K562 (cell line): Measurements from ENCODE around the gene ERBB3. TPM values are rescaled to one million over a fixed set of nuclear protein-coding genes. Genes with fewer than 3 reads are reported as not detected.

Source experiments
- ATAC-seq: fragments of 200-7000 bp; cut with Tn5 transposase; 3 replicates; pipeline ENCODE4 v1.9.1; 2020; ENCODE audit warnings: moderate library complexity
- BruUV-seq: library from RNA; stranded (reverse); fragments of 400-500 nt; replicated peaks from 2 replicates; lab custom pipeline; 2021; lab: Mats Ljungman, UMichigan
- CTCF ChIA-PET: fragments of 300-600 bp; formaldehyde crosslinking; extraction: SDS; loops from one replicate; lab custom pipeline; 2021; ENCODE audit warnings: low intra/inter-chr PET ratio; lab: Yijun Ruan, JAX
- POLR2A ChIA-PET: fragments of 300-600, 350-650 bp; sonication (Branson Sonifier 250); formaldehyde crosslinking; extraction: SDS; loops from one replicate; lab custom pipeline; 2021; ENCODE audit warnings: antibody characterized with exemption, inconsistent platforms; lab: Yijun Ruan, JAX
- DNase-seq, 4 experiments: peaks; one replicate each; pipeline versions ENCODE4 v3.0.0 to v3.0.0-alpha.2; 2011 to 2018; ENCODE audit warnings: low spot score in 3 of 4, mixed read lengths in 3 of 4; ENCODE audit errors: extremely low read depth in 1 of 4
- FAIRE-seq: peaks from 2 replicates; lab custom pipeline; 2011; peaks lifted over from hg19 to GRCh38; lab: Jason Lieb, UNC
- H2AFZ ChIP-seq: 2 replicates; pipeline ENCODE4 v1.6.0; 2011; ENCODE audit warnings: low read depth, low read length, control low read depth, inconsistent platforms
- H3K27ac ChIP-seq: fragments of 200-600 bp; 3 replicates; pipeline ENCODE4 v1.8.0; 2011; ENCODE audit warnings: low read depth, mild to moderate bottlenecking, control low read depth, inconsistent platforms, low read length, moderate library complexity, mixed read lengths; ENCODE audit errors: extremely low read depth
- H3K27me3 ChIP-seq, 2 experiments: fragments of 300-600 bp in 1 of 2; 2 replicates in 1 of 2; 3 replicates in 1 of 2; pipeline versions ENCODE4 v1.6.0 to v1.8.0; 2011; ENCODE audit warnings: inconsistent platforms in 2 of 2, low read length in 2 of 2, mild to moderate bottlenecking in 1 of 2, mixed read lengths in 1 of 2, moderate library complexity in 1 of 2; ENCODE audit not compliant: control insufficient read depth in 2 of 2, insufficient read depth in 2 of 2
- H3K36me3 ChIP-seq: fragments of 300-600 bp; 3 replicates; pipeline ENCODE4 v1.8.0; 2011; ENCODE audit warnings: mild to moderate bottlenecking, low read length, inconsistent platforms; ENCODE audit not compliant: control insufficient read depth, insufficient read depth
- H3K4me1 ChIP-seq, 2 experiments: fragments of 200-600 bp in 1 of 2; replicated peaks in 1 of 2; 2 replicates in 1 of 2; 3 replicates in 1 of 2; pipeline versions ENCODE4 v1.5.1 to v1.8.0; 2011; ENCODE audit warnings: inconsistent platforms in 2 of 2, low read length in 2 of 2, mild to moderate bottlenecking in 1 of 2, mixed read lengths in 1 of 2, moderate library complexity in 1 of 2; ENCODE audit not compliant: control insufficient read depth in 2 of 2, insufficient read depth in 2 of 2
- H3K4me2 ChIP-seq: 2 replicates; pipeline ENCODE4 v1.6.1; 2011; ENCODE audit warnings: low read length, control low read depth, inconsistent platforms, mixed read lengths; ENCODE audit not compliant: insufficient read depth
- H3K4me3 ChIP-seq: fragments of 200-600 bp; sonication (generic), shearing (Covaris generic); 2 replicates; pipeline ENCODE4 v1.5.1; 2016; ENCODE audit warnings: control low read depth, inconsistent platforms
- H3K79me2 ChIP-seq: fragments of 200-600 bp; 3 replicates; pipeline ENCODE4 v1.8.0; 2011; ENCODE audit warnings: low read length, inconsistent platforms; ENCODE audit not compliant: control insufficient read depth, insufficient read depth
- H3K9ac ChIP-seq, 2 experiments: 2 replicates each; pipeline versions ENCODE4 v1.6.0 to v1.6.1; 2011; ENCODE audit warnings: low read depth in 2 of 2, low read length in 2 of 2, control low read depth in 1 of 2, inconsistent platforms in 1 of 2, mild to moderate bottlenecking in 1 of 2, mixed read lengths in 1 of 2; ENCODE audit not compliant: insufficient read depth in 1 of 2
- H3K9me1 ChIP-seq: one replicate; pipeline ENCODE4 v1.6.0; 2011; ENCODE audit warnings: inconsistent platforms, mild to moderate bottlenecking, low read length, moderate library complexity; ENCODE audit not compliant: control insufficient read depth, insufficient read depth
- H3K9me3 ChIP-seq: replicated peaks from 2 replicates; pipeline ENCODE4 v1.5.1; 2011; ENCODE audit warnings: low read depth, low read length, inconsistent platforms; ENCODE audit not compliant: control insufficient read depth, insufficient read depth
- H4K20me1 ChIP-seq: replicated peaks from 2 replicates; pipeline ENCODE4 v1.6.1; 2011; ENCODE audit warnings: low read length, inconsistent platforms, mixed read lengths; ENCODE audit not compliant: control insufficient read depth, insufficient read depth
- C11orf30 ChIP-seq: fragments of 450-650 bp; IDR thresholded peaks from 2 replicates; pipeline ENCODE4 v1.6.1; 2016; ENCODE audit warnings: low read depth, mild to moderate bottlenecking
- KLF6 ChIP-seq: fragments of 250-450 bp; sonication (Bioruptor Pico); IDR thresholded peaks from 2 replicates; pipeline ENCODE4 v1.4.0; 2020; ENCODE audit warnings: mild to moderate bottlenecking, moderate library complexity, borderline replicate concordance
- MAFF ChIP-seq: IDR thresholded peaks from 2 replicates; pipeline ENCODE4 v1.6.1; 2012; ENCODE audit warnings: low read length, improper control_type of control experiment
- MAFG ChIP-seq: fragments of 450-650 bp; conservative IDR thresholded peaks from 2 replicates; pipeline ENCODE4 v1.6.1; 2016; ENCODE audit warnings: missing genetic modification characterization, missing compliant biosample characterization
- MAFK ChIP-seq: IDR thresholded peaks from 2 replicates; pipeline ENCODE4 v1.6.1; 2011; ENCODE audit warnings: low read length, improper control_type of control experiment
- MCM2 ChIP-seq: fragments of 450-650 bp; IDR thresholded peaks from 2 replicates; pipeline ENCODE4 v1.6.1; 2017; ENCODE audit warnings: low read depth, mild to moderate bottlenecking
- MTA3 ChIP-seq: fragments of 450-650 bp; formaldehyde crosslinking; IDR thresholded peaks from 2 replicates; pipeline ENCODE4 v1.6.1; 2017; ENCODE audit warnings: mild to moderate bottlenecking, borderline replicate concordance
- NR1H2 ChIP-seq: sonication (generic); formaldehyde crosslinking; IDR thresholded peaks from 2 replicates; pipeline ENCODE4 v1.4.0; 2020; ENCODE audit warnings: mild to moderate bottlenecking, missing genetic modification reagents
- POLR2AphosphoS2 ChIP-seq: IDR thresholded peaks from 2 replicates; pipeline ENCODE4 v1.6.1; 2012; ENCODE audit warnings: low read length, improper control_type of control experiment
- POLR2B ChIP-seq: fragments of 450-650 bp; IDR thresholded peaks from 2 replicates; pipeline ENCODE4 v1.6.1; 2018; ENCODE audit warnings: low read depth; ENCODE audit not compliant: partially characterized antibody
- POLR2G ChIP-seq: fragments of 200-400 bp; formaldehyde crosslinking; IDR thresholded peaks from 2 replicates; pipeline ENCODE4 v1.6.1; 2017; ENCODE audit warnings: low read depth, mild to moderate bottlenecking, antibody characterized with exemption, low read length, moderate library complexity
- RBFOX2 ChIP-seq: fragments of 200-400 bp; formaldehyde crosslinking; IDR thresholded peaks from 2 replicates; pipeline ENCODE4 v1.6.1; 2017; ENCODE audit warnings: low read depth, mild to moderate bottlenecking, low read length, moderate library complexity
- ZNF311 ChIP-seq: fragments of 250-450 bp; sonication (Bioruptor Pico); IDR thresholded peaks from 2 replicates; pipeline ENCODE4 v1.4.0; 2020; ENCODE audit warnings: mild to moderate bottlenecking, moderate library complexity
- ZNF316 ChIP-seq: fragments of 450-650 bp; IDR thresholded peaks from 2 replicates; pipeline ENCODE4 v1.6.1; 2016
- WGBS: fragments of 100-300 bp; shearing (Covaris generic); methylation state at CpG from one replicate; pipeline ENCODE4 v1.1.6; 2016; ENCODE audit warnings: low coverage, mixed read lengths; ENCODE audit not compliant: insufficient coverage; ENCODE audit errors: missing lambda C conversion rate; 5-methylcytosine and 5-hydroxymethylcytosine counted together
- in situ Hi-C: fragments of 300-500 bp; cut with MboI; formaldehyde crosslinking; loops from 4 replicates; pipeline ENCODE4 v1.15.0; 2018; ENCODE audit warnings: inconsistent platforms, mixed read lengths
- intact Hi-C: fragments of 100-400 bp; cut with micrococcal nuclease; formaldehyde crosslinking; loops from 2 replicates; pipeline ENCODE4 v1.14.2; 2022
- polyA plus RNA-seq, 8 experiments: library from polyadenylated mRNA; depleted of rRNA in 4 of 8; stranded (reverse) in 5 of 8; unstranded in 3 of 8; fragments of >200 nt; fragmentation: Nextera tagmentation in 2 of 8; fragmentation: Illumina TruSeq in 1 of 8; extraction: Ambion mirVana in 2 of 8; extraction: Trizol in 1 of 8; gene quantifications; 2 replicates each; pipeline versions ENCODE4 v1.2.1 to v1.2.3, GENCODE V29; 2011 to 2014; ENCODE audit warnings: inconsistent platforms in 1 of 8, missing spikeins in 1 of 8
- total RNA-seq, 7 experiments: library from RNA; depleted of rRNA in 6 of 7; stranded (reverse); fragments of >200 nt in 6 of 7; fragmentation: Illumina TruSeq in 2 of 7; extraction: Trizol in 2 of 7; gene quantifications; 2 replicates each; pipeline versions ENCODE4 v1.2.1 to v1.2.3, GENCODE V29; 2011 to 2021; ENCODE audit warnings: low replicate concordance in 1 of 7
- TF ChIP-seq, protein P1 (sequence below): IDR thresholded peaks from 2 replicates; pipeline ENCODE4 v1.6.1; 2011; ENCODE audit not compliant: insufficient read length; ENCODE audit errors: extremely low read depth

ERBB3 gene
- total and polyA plus RNA-seq, 9 of the 15 experiments (the other 6 are each of a cell fraction or from before 2014, with no cell fraction given): 1.5 to 5.4 (median 3.8) TPM

DNA sequence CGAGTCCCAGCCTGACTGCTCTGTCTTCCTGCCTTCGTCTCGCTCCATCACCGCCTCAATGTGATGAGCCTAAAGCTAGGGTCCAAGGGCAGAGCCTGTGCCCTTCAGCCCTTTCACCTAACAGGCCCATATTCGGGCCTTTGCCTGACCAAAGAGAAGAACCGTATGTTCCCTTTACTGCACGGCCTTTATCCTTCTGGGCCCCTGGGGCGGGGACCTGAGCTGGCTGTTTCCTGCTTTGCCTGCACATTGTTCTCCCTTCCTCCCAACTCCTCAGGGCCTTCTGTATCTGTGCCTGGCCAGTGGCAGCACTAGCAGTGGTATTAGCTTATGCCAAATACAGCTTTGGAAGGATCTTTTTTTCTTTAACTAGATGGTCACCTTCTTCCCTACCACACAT lies 63.9 kb downstream of the ERBB3 start:
- ATAC-seq: no peak
- ChIA-PET POLR2A (interaction anchor here (0.8 to 1.7 kb wide), 9 partner anchors 8 to 284 kb away, joined by 3 to 7 read pairs (median 3); partner anchors contain the start of gene ZC3H10), CTCF (no interaction called here)
- H2AFZ ChIP-seq: no peak overlapping the region
- no peaks in the 10 kb centered on the region for H3K27me3 ChIP-seq
- intact Hi-C loops: no loop called here
- H3K9me1 ChIP-seq: no peaks in the 10 kb centered on the region
- no peak overlapping the region for H3K4me2 ChIP-seq
- H3K79me2 ChIP-seq: no peaks in the 10 kb centered on the region
- H3K27ac ChIP-seq: no peak overlapping the region
- no peak for TF ChIP-seq MTA3
- TF ChIP-seq KLF6 (CRISPR knock-in tag): no peak
- peak; percentile 40 for TF ChIP-seq RBFOX2
- TF ChIP-seq ZNF311: no peak
- TF ChIP-seq POLR2G: 0 out of 2 replicates have a peak, but pooled peaks have one; percentile 12
- TF ChIP-seq, all 486 proteins: peak for 2
- FAIRE-seq (no peak), DNase-seq (no peak)
- no TSS peak for BruUV-seq
- in situ Hi-C loops: no loop called here
- Histone ChIP-seq H3K36me3 (peaks cover 61% of the 10 kb centered on the region), H3K9me3 (no peaks in the 10 kb centered on the region), H4K20me1 (0 out of 2 replicates have a peak, but pooled peaks cover 3% of the 10 kb centered on the region), H3K4me1 (peaks cover 2 to 4% of the 10 kb centered on the region in 2 experiments; a peak in 2 of 5 replicates), H3K9ac (no peak overlapping the region), H3K4me3 (no peak overlapping the region)
- 90% methylated on average over 8 of the region's 8 CpGs for WGBS

DNA sequence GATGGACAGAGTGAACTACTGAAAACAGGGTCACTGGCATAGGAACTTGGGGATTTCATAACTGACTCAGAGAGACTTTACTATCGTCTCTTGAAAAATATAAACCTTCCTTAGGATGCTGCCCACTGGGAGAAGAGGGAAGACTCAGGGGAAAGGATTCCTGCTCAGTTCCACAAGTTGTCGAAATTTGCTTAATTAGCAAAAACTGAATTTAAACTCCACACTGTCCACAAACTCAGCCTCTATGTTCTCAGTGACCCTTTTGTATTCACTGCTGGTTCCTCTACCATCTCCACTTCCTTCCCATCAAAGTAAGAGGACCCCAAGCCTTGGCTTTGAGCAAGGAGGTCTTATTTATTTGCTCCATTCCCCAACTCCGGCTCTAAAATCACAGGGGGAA lies 65.3 kb downstream of the ERBB3 start:
- intact Hi-C loops (no loop called here), in situ Hi-C loops (no loop called here)
- H3K36me3 ChIP-seq: peaks cover 56% of the 10 kb centered on the region
- TF ChIP-seq, protein P1, sequence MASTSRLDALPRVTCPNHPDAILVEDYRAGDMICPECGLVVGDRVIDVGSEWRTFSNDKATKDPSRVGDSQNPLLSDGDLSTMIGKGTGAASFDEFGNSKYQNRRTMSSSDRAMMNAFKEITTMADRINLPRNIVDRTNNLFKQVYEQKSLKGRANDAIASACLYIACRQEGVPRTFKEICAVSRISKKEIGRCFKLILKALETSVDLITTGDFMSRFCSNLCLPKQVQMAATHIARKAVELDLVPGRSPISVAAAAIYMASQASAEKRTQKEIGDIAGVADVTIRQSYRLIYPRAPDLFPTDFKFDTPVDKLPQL: no peak
- TF ChIP-seq MAFK: peak; percentile 72; the same call in 1 of the 2 replicates
- TF ChIP-seq MAFF: peak; percentile 81
- TF ChIP-seq C11orf30: peak; percentile 89
- TF ChIP-seq POLR2AphosphoS2: peak; percentile 4; the same call in 1 of the 2 replicates
- TF ChIP-seq MCM2: no peak
- peak; percentile 51 for TF ChIP-seq POLR2B
- peak; percentile 93 for TF ChIP-seq ZNF316
- no peak for TF ChIP-seq NR1H2 (CRISPR knock-in tag)
- TF ChIP-seq MAFG: peak; percentile 80
- H3K9me1 ChIP-seq: no peaks in the 10 kb centered on the region
- CTCF ChIA-PET: no interaction called here
- H2AFZ ChIP-seq: no peak overlapping the region
- H3K9ac ChIP-seq: no peak overlapping the region
- BruUV-seq: no TSS peak
- POLR2A ChIA-PET: interaction anchor here (0.6 to 1.7 kb wide), 6 partner anchors 9 to 99 kb away, joined by 3 to 7 read pairs (median 4); no protein-coding TSS in a partner anchor
- H3K79me2 ChIP-seq: no peaks in the 10 kb centered on the region
- no peaks in the 10 kb centered on the region for H3K9me3 ChIP-seq
- 90% methylated on average over 2 of the region's 3 CpGs for WGBS
- H3K4me2 ChIP-seq: no peak overlapping the region
- no peak for FAIRE-seq
- DNase-seq: no peak
- H3K4me1 ChIP-seq: peaks cover 2 to 4% of the 10 kb centered on the region in 2 experiments; a peak in 2 of 5 replicates
- ATAC-seq: peak; percentile 1
- H3K27me3 ChIP-seq: no peaks in the 10 kb centered on the region
- H3K4me3 ChIP-seq: no peak overlapping the region
- H4K20me1 ChIP-seq: 0 out of 2 replicates have a peak, but pooled peaks cover 3% of the 10 kb centered on the region
- H3K27ac ChIP-seq: no peak overlapping the region
